HG03175 (cell line): Measurements from ENCODE around the gene ECE2.

Source experiments
- ATAC-seq: cut with Tn5 transposase; IDR thresholded peaks from one replicate; pipeline ENCODE4 v1.9.1; 2021; ENCODE audit warnings: mild to moderate bottlenecking, moderate library complexity; ENCODE audit not compliant: unreplicated experiment

Gene ECE2

DNA sequence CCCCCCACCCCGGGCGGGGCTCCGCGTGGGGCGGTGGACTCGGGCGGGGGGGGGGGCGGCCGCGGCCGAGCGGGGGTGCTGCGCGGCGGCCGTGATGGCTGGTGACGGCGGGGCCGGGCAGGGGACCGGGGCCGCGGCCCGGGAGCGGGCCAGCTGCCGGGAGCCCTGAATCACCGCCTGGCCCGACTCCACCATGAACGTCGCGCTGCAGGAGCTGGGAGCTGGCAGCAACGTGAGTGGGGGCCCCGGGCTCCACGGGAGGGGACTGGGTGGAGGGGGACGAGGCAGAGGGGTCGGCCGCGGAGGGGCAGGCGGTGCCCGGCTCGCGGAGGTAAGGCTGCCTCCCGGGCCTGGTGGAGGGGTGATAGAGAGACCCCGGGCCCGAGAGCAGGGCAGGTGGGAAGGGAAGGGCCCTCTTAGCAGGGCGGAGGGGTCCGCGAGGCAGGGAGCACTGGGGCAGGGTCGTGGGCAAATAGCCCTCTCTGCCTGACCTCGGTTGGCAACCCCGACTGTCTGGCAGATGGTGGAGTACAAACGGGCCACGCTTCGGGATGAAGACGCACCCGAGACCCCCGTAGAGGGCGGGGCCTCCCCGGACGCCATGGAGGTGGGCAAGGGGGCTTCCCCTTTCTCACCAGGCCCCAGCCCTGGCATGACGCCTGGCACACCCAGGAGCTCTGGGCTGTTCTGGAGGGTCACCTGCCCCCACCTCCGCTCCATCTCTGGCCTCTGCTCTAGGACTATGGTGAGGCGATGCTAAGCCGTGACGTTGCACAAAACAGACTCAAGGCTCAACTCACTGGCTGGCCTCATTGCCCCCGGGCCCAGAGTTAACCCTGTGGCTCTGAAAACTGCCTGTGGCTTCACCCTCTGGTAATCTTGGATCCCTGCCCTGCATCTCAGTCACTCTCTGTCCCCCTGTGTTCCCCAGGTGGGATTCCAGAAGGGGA lies at the start of gene ECE2:
ECE2 (plus strand) TSS at position 62 of the 950 bp plus-strand sequence; CDS start at position 194, 132 bp downstream.
- no peak for ATAC-seq

DNA sequence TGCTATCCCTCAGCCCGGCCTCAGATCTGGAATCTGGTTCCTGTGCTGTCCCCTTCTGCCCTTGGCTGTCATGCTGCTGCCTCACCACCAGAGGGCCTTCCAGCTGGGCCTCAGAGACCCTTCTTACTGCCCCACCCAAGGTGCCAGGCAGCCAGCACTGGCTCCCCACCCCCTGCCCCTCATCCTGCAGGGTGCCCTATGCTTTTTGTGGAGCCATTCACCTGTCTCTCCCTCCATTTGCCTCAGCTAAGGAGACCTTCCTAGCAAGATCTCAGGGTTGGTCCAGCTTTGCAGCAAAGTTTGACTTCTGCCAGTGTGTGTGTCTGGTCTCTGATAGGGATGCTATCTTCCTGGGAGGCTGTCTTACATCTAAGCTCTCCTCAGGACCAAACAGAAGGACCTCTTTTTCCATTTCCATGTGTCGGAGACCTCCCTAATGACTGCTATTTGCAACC lies 48.3 kb upstream of the ECE2 start:
- no peak for ATAC-seq

DNA sequence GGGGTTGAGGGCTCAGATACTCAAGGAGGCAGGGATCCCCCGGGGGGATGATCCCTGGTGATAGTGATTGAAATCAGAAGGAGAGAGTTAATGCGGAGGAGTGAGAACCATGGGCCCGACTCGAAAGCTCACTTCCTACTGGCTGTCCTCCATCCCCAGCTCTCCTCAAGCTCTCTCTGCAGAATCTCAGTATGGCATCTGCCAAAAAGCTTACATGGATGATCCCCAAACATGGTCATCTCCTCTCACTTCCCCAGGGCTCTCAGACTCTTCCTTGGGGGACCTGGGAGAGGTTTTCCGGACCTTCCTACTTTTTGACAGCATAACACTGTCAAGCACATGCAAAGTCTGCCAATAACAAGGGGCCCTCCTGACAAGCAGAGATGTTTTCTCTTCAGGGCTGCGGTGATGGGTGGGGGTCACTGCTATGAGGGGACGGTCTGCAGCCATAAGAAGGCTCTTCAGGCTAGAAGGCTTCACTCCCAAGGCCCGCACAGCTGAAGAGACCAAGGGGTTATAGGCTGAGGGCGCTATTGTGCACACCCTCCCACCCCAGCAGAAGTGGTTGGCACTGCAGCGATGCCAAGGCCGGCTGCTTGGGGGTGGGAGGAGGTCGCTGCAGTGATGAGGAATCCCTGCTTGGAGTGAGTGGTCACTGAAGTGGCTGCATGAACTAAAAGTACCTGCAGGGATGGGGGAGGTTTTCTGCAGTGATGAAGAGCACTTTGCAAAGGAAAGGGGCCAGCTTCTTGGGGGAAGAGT lies 47.3 kb upstream of the ECE2 start:
- no peak for ATAC-seq

DNA sequence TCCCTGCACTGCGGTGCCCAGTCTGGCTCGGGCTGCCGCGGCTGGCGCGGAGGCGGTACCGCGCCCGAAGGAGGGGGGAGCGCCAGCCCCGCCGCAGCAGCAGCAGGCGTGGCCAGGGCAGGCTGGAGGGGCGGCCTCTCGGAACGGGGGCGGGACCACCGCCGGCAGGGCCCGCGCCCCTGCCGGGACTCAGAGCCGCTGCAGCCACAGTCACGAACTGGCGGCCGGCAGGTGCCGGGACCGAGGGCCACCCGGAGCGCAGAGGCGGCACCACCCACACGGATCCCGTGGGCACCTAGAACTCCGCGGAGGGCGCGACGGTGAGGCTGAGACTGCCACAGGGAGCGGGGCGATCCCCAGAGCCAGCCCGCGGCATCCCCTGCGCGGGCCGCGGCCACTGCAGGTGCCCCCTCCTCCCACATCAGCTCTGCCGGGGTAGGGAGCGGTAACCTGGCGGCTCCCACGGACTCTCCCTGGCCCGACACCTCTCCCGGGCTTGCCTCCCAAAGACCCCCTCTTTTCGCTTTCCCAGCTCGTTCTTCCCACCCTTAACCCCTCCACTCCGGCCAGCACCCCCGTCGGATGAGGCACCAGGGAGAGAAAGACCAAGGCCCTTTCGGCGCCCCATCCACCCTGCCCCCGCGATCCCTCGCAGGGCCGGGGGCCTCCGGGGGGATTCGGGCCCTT lies 46.3 kb upstream of the ECE2 start, which contains the start of gene VWA5B2:
VWA5B2 (plus strand) TSS at position 192 of the 687 bp plus-strand sequence. CDS start 944 bp downstream, outside the sequence.
- ATAC-seq, result peak; percentile 87

DNA sequence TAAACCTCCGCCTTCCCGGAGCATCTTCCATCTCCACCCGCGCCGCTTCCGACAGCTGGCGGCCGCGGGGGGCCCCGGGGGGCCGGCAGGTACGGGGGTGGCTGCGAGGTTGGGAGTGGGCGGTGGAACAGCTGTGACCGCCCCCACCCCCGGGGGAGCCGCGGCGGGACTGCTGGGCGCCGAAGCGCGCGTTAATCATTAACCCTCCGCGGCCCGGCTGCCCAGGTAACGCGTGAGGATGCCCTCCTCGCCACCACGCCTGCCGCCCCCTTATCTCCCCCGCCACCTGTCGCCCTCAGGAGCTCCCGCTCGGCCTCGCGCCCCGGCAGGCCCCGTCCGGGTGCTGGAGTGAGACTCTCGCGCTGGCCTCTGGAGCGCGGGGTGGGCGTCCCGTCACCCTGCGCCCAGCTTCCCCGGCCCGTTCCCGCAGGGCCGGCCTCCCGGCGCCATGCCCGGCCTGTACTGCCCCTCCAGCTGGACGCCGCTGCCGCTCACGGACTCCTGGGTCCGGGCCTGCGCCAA lies 45.7 kb upstream of the ECE2 start:
- ATAC-seq, result no peak

DNA sequence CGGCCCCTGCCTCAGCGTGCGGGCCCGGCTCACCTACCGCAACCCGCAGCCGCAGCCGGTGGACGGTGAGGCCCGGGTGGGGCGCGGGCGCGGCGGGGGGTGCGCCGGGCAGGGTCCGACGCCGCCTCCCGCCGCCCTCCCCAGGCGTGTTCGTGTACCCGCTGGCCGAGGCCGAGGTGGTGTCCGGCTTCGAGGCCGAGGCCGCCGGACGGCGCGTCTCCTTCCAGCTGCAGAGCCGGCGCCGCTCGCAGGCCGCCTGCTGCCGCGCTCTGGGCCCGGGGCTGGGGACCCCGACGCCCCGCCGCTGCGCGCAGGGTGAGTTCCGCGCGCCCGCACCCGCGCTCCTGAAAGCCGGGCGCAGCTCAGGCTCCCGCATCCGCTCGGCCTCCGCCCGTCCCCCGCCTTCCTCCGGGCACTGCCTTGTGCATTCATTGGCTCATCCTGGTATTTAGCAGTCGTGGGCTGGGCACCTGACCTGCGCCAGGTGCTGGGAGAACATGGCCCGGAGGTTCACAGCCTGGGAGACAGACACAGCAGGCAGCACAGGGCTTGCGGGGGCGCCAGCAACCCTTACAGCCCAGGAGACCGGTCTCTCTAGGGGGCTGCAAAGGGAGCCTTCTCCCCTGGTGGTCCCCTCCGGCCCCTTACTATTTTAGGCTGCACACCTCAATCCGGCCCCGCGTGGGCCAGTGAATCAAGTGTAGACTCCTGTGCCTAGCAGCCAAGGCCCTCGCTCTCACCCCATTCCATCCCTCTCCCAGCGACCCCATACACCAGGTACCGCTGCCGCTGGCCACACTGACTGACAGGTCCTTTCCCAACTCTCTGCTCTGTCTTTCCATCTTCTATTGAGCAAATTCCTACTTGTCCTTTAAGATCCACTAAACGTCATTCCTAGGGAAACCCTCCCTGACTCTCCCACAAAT lies 45.0 kb upstream of the ECE2 start:
- ATAC-seq, result no peak

DNA sequence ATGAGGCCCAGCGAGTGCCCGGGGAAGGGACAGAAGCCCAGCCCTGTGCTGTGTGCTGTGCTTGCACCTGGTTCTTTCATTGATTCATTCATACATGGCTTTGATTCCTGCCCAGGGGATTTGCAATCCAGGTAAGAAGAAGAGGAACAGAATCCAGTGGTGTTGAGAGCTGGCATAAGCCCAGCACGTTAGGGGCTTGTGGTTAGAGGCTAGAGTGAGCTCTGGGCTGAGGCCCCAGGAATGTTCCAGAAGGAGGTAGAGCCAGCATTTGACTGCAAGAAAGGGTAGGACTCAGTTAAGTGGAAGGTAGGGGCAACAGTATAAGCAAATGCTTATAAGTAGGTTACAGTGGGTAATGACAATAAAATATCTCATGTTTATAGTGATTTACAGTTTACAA lies 44.2 kb upstream of the ECE2 start:
- ATAC-seq, result no peak

DNA sequence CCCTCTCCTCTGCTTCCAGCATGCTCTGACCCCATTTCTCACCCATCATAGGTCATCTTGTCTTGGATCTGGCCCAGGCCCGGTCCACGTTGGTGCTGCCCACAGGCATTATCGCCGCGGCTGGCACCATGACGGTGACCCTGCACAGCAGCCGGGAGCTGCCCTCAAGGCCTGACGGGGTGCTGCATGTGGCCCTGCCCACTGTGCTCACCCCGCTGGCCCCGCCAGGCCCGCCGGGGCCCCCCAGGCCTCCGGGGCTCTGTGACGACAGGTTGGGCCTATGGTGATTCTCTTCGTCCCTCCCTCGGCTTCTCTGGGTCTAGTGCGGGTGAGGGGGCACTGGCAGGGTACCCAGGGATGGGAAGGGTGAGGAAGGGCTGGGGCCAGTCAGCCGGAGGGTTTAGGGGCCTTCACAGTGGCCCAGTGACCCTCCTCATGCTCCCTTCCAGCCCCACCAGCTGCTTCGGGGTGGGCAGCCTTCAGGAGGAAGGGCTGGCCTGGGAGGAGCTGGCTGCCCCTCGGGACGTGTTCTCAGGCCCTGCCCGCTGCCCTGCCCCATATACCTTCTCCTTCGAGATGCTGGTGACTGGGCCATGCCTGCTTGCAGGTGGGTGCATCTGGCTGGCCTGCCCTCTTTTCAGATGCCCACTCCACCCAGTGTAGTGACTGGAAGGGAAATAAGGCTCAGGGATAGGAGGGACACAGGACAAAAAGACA lies 42.5 kb upstream of the ECE2 start:
- no peak for ATAC-seq

DNA sequence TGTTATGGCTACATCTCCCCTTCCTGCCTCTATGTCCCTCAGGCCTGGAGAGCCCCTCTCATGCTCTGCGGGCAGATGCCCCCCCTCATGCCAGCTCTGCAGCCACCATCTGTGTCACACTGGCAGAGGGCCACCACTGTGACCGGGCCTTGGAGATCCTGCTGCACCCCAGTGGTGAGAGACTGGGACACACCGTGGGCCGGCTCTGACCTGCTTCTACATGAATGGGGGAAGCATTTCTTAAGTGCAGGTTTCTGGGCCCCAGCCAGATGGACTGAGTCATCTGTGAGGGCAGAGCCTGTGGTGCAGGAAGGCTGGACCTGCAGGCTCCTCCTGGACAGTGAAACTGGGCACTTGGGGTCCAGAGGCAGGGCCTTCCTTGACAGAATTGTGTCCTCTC lies 41.6 kb upstream of the ECE2 start:
- ATAC-seq, result no peak

DNA sequence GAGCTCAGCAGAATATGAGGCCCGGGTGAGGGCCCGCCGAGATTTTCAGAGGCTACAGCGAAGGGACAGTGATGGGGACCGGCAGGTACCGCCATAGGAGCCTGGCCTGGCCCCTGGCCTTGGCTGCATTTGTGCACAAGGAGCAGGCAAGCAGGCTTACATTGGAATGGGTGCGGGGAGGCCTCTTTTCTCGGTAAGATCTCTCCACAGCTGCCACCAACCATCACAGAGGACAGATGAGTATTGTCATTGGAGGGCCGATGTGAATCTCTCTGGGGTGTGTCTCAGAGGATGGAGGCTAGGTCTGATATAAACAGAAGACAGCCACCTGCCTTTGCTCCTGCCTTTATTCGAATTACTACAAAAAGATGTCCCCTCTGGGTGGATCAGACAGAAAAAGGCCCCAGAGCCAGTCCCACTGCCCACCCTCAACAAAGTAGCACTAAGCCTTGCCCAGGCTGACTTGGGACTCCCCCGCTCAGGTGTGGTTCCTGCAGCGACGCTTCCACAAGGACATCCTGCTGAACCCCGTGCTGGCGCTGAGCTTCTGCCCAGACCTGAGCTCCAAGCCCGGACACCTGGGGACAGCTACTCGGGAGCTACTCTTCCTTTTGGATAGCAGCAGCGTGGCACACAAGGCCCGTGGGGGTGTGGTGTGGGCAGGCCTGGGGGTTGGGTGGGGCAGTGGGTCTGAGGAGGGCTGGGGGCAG lies 41.0 kb upstream of the ECE2 start:
- ATAC-seq, result no peak

DNA sequence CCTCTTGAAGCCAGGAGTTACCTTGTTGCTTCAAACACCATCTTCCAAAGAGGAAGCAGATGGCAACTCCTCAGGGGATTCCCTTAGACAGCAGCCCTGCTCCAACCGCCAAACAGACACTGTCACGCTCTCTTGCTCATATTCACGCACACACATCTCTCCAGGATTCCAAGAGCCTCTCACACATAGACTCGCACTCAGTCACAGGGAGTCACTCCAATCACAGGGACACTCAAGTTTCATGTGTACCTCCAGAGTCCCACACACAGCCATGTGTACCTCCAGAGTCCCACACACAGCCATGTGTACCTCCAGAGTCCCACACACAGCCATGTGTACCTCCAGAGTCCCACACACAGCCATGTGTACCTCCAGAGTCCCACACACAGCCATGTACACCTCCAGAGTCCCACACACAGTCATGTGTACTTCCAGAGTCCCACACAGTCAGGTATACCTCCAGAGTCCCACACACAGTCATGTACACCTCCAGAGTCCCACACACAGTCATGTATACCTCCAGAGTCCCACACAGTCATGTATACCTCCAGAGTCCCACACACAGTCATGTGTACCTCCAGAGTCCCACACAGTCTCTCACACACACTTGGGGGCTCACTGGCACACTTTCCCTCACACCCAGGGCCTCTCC lies 40.3 kb upstream of the ECE2 start:
- no peak for ATAC-seq

DNA sequence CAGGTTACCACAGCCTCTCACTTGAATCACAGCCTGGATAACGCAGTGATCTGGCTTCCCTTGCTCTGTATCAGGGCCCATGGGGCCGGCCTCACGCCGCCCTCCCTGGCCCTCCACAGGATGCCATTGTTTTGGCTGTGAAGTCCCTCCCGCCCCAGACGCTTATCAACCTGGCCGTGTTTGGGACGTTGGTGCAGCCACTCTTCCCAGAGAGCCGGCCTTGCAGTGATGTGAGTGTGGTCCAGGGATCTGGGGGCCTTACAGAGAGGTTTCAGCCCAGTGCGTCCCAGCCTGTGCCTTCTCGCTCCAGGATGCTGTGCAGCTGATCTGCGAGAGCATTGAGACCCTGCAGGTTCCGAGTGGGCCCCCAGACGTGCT lies 39.8 kb upstream of the ECE2 start:
- ATAC-seq, result no peak

DNA sequence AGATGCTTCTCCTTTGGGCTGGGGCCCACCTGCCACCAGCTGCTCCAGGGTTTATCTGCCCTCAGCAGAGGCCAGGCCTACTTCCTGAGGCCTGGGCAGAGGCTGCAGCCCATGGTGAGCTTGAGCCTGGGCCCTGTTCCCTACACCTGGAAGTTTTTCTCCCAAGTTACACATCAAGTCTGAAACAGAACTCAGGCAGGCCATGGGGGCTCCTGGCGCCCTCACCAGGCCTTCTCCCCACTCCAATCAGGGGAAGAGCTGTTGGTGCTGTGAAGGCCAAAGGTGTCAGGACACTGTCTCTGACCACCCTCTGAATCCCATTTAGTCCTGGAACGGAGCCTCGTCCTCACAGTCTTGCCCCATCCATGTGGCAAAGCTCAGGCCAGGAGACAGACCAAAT lies 39.2 kb upstream of the ECE2 start:
- no peak for ATAC-seq

DNA sequence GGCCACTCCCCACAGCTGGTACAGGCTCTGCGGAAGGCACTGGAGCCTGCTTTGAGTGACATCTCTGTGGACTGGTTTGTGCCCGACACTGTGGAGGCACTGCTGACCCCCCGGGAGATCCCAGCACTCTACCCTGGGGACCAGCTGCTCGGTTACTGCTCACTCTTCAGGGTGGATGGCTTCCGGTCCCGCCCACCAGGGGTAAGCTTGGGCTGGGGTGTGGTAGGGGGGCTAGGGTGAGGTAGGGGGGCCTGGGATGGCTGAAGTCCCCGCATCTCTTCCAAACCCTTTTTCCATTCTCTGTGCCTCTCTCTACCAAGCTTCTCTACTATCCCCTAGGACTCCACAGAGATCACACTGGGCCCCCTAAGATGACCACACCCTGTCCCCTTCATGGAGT lies 38.6 kb upstream of the ECE2 start:
- ATAC-seq, result no peak

DNA sequence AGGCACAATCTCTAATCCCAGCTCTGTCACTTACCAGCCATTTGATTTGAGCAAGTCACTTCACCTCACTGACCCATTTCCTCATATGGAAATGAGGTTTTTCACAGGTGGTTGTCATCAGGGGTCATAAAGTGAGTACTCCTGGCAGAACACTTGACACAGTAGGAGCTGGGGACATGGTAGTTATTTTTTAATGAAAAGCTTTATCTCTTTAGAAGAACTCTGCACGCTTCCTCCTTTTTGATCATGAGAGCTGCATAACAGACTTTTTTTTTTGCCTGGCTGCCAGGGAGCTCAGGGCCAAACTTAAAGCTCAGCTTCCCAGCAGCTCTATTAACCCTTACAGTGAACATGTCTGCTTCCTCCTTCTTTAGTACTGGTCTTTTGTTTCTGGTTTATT lies 38.0 kb upstream of the ECE2 start:
- ATAC-seq, result no peak

DNA sequence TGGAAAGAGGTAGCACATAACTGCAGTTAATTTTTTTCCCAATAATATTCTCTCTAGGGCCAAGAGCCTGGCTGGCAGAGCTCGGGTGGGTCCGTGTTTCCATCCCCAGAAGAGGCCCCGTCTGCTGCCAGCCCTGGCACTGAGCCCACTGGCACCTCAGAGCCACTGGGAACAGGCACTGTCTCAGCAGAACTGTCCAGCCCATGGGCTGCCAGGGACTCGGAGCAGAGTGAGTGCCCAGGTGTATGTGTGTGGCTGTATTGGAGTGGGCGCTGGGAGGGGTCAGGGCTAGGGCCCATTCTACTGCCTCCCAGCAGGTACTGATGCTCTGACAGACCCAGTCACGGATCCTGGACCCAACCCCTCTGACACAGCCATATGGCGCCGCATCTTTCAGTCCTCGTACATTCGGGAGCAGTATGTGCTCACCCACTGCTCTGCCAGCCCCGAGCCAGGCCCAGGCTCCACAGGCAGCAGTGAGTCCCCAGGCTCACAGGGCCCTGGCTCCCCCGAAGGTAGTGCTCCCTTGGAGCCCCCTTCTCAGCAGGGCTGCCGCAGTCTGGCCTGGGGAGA lies 37.5 kb upstream of the ECE2 start:
- no peak for ATAC-seq

DNA sequence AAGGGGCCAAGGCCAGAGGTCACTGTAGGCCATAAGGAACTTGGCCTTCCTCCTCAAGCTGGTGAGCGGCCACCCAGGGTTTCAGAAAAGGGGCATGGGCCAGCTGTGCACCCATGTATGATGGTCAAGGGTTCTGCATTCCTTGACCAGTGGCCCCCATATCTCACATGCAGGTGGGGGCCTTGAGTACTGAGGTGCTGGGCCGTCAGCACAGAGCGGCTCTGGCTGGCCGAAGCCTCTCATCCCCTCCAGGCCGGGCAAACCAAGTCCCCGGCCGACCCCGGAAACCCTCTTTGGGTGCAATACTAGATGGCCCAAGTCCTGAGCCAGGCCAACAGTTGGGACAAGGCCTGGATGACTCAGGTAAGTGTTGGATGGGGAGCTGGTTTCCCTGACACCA lies 36.6 kb upstream of the ECE2 start:
- no peak for ATAC-seq

DNA sequence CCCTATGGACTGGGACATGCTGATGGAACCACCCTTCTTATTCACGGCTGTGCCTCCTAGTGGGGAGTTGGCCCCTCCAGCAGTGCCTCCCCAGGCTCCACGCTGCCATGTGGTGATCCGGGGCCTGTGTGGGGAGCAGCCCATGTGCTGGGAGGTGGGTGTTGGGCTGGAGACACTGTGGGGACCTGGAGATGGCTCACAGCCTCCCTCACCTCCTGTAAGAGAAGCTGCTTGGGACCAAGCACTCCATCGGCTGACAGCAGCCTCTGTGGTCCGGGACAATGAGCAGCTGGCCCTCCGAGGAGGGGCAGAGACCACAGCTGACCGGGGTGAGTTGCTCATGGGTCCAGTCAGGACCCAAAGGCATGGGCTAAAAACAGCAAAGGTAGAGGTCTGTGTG lies 36.1 kb upstream of the ECE2 start:
- ATAC-seq, result no peak
